ENCODE data around the gene CHST4. TPM values are rescaled to one million over a fixed set of nuclear protein-coding genes. Genes with fewer than 3 reads are reported as not detected.

Gene CHST4
- total RNA-seq, 1 experiment from 2014 or later = 5.9 TPM

DNA sequence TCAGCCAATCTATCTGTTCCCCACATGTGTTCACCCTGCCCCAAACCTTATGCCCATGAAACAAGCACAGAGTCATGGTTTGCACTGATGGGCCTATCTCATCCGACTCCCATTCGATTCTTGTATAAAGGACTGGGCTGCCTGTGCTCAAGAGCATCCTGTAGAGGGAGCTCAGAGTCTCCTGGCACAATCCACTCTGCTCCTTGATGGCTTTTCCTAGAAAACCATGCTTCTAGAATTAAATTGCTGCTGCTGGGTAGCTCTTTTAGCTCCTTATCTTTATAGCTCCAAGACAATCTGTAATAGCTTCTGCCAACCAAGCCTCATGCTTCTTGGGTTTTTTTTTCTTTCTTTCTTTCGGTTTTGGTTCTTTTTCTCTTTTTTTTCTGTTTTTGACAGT, 46.8 kb upstream of the CHST4 start:
- H3K23me2 ChIP-seq (ENCODE audit: insufficient read length, low read depth, low read length, poor library complexity, severe bottlenecking) = no peaks in the 10 kb centered on the region
- Mint-ChIP-seq H3K4me3 (no peak overlapping the region), H3K27me3 (ENCODE audit: low read depth) (no peaks in the 10 kb centered on the region; the same call in 1 of the 2 replicates), H3K4me1 (peaks cover 7 to 8% of the 10 kb centered on the region in 2 experiments), H3K27ac (no peak overlapping the region), H3K36me3 (ENCODE audit: insufficient read depth in 1 of 3, low read depth in 3 of 3) (peaks cover 0 to 11% (median 8%) of the 10 kb centered on the region in 3 experiments; a peak in 6 of 7 replicates), H3K9me3 (no peaks in the 10 kb centered on the region)
- H3K79me1 ChIP-seq (ENCODE audit: insufficient read depth, low read depth, low read length, poor library complexity, severe bottlenecking) = no peaks in the 10 kb centered on the region
- no peak overlapping the region for H3K18ac ChIP-seq (ENCODE audit: insufficient read length, low read depth, low read length)
- peak; percentile 53 for DNase-seq
- no peak overlapping the region for H4K5ac ChIP-seq (ENCODE audit: insufficient read length, low read depth, low read length)
- H3K9ac ChIP-seq (ENCODE audit: extremely low read depth, insufficient read length, low read length) = no peak overlapping the region
- H3K4ac ChIP-seq (ENCODE audit: low read depth, low read length) = no peak overlapping the region
- no peak overlapping the region for H2BK15ac ChIP-seq (ENCODE audit: low read depth, low read length)
- no peak overlapping the region for H3T11ph ChIP-seq (ENCODE audit: low read length)
- H3K27ac ChIP-seq (ENCODE audit: insufficient read length, low read depth, low read length) = no peak overlapping the region
- H2BK5ac ChIP-seq (ENCODE audit: insufficient read length, low read length) = no peak overlapping the region
- TF ChIP-seq, protein P1, sequence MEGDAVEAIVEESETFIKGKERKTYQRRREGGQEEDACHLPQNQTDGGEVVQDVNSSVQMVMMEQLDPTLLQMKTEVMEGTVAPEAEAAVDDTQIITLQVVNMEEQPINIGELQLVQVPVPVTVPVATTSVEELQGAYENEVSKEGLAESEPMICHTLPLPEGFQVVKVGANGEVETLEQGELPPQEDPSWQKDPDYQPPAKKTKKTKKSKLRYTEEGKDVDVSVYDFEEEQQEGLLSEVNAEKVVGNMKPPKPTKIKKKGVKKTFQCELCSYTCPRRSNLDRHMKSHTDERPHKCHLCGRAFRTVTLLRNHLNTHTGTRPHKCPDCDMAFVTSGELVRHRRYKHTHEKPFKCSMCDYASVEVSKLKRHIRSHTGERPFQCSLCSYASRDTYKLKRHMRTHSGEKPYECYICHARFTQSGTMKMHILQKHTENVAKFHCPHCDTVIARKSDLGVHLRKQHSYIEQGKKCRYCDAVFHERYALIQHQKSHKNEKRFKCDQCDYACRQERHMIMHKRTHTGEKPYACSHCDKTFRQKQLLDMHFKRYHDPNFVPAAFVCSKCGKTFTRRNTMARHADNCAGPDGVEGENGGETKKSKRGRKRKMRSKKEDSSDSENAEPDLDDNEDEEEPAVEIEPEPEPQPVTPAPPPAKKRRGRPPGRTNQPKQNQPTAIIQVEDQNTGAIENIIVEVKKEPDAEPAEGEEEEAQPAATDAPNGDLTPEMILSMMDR (conservative IDR thresholded peaks at IDR 0.05) = peak; percentile 78
- no peak overlapping the region for H2AK5ac ChIP-seq (ENCODE audit: insufficient read length, low read length)
- no peaks in the 10 kb centered on the region for H3K79me2 ChIP-seq (ENCODE audit: insufficient read depth, low read length)
- H2BK20ac ChIP-seq (ENCODE audit: low read depth, low read length, poor library complexity, severe bottlenecking) = no peak overlapping the region
- H3K4me2 ChIP-seq (ENCODE audit: insufficient read depth, insufficient read length, low read length) = no peak overlapping the region
- no peaks in the 10 kb centered on the region for H4K20me1 ChIP-seq (ENCODE audit: control insufficient read depth, insufficient read depth, insufficient read length)
- no peak overlapping the region for H2AFZ ChIP-seq (ENCODE audit: low read length)
- H4K8ac ChIP-seq (replicated peaks; ENCODE audit: insufficient read length, low read depth, low read length) = no peak overlapping the region
- no peak overlapping the region for H4K91ac ChIP-seq (ENCODE audit: insufficient read length, low read depth, low read length)
- H3K27me3 ChIP-seq (ENCODE audit: insufficient read depth, low read length) = no peaks in the 10 kb centered on the region; the same call in 1 of the 2 replicates
- no peaks in the 10 kb centered on the region for H3K4me1 ChIP-seq (ENCODE audit: insufficient read depth, low read length)
- H3K56ac ChIP-seq (ENCODE audit: insufficient read length, low read depth, low read length) = no peak overlapping the region
- no peak overlapping the region for H2BK12ac ChIP-seq (ENCODE audit: insufficient read length, low read depth, low read length)
- H3K14ac ChIP-seq (ENCODE audit: insufficient read depth, low read length) = no peak overlapping the region
- H3K9me3 ChIP-seq (ENCODE audit: control insufficient read depth, low read depth, low read length) = no peaks in the 10 kb centered on the region
- no CpG with 5 or more reads among the region's 3 CpGs for WGBS (ENCODE audit: extremely low coverage, insufficient read length, low lambda C conversion rate)
- no peak overlapping the region for H2BK120ac ChIP-seq (ENCODE audit: low read depth, low read length, poor library complexity, severe bottlenecking)
- H3K23ac ChIP-seq (ENCODE audit: insufficient read length, low read depth, low read length) = no peak overlapping the region
